HG03342 (cell line): ENCODE data around the gene ACYP2.

Experiments
- ATAC-seq: cut with Tn5 transposase; IDR thresholded peaks from one replicate; pipeline ENCODE4 v1.9.1; 2021; ENCODE audit warnings: mild to moderate bottlenecking, moderate library complexity; ENCODE audit not compliant: unreplicated experiment

ACYP2 gene

GRCh38 chr2:54149638-54150441 lies 34.4 kb downstream of the ACYP2 start:
- no peak for ATAC-seq

GRCh38 chr2:54158311-54158710 lies 42.9 kb downstream of the ACYP2 start:
- ATAC-seq: no peak

DNA sequence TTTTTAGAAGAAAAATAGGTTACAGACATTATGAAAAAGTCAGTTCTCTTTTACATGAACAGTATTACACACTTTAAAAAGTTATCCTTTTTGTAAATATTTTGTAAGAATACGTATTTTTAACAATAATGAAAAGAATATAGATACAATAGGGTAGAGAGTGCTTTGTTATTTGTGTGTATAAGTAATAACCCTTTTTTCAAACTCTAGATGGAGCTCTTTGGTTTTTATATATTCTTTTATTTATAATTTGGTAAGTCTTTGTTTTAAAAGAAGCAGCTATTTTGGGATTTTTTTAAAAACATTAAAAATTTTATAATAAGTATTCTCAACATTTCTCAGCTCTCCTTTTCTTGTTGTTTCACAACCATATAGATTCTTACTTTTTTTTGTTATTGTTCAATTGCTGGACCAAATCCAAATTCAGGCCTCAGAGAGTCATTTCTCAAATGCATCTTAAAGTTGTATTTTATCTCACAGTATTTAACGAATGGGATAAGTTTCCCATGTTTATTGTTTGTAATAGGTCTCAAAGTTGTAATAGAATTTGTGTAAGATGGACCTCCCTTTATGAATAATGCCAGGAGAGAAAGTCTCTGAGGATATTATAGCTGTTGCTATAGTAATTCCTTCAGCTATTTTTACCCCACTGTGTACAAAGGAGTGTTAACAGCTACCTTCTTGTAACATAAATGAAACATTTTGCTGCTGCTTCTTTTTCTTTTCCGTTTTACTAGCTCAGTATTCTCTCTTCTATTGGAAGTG lies 46.4 kb downstream of the ACYP2 start:
- no peak for ATAC-seq

GRCh38 chr2:54164106-54164505 lies 48.7 kb downstream of the ACYP2 start:
- ATAC-seq: no peak

GRCh38 chr2:54166121-54166773 lies 50.8 kb downstream of the ACYP2 start:
- no peak for ATAC-seq

DNA sequence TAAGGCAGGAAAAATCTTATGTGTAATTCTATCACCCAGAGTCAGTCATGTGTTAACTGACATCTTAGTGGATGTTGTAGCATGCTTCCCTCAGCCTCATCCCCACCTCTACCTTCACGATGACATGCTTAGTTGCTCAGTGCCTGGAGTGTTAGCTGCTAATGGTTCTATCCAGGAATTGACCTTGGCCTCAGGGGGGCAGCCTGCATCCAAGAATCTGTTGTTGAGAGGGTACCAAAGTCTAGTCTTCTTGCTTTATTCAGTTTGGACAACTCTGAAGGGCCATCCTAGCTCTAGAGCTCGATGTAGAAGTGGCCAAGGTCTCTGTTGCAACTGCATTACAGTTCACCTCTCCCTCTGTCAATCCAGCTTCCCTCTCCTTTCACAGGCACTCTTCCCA lies 61.2 kb downstream of the ACYP2 start:
- no peak for ATAC-seq

- no peak for ATAC-seq
Measured at GRCh38 chr2:54183281-54183680, 67.9 kb downstream of the ACYP2 start.

DNA sequence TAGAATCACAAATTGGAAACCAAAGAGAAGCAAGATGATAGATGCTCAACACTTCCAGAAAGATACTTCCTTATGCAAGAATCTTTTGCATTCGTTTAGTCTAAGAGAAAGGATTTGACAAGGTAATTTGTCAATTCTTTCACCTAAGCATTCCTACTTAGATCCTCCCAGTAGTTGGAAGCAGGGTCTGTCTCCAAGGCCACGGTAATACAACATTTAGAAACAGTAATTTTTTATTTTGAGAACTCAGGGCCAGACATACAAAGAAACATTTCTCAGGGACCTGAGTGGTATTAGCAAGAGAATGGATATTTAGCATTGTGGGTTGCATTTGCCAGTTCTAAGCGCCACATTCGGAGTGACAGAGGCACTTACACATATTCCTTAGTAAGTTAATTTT lies 68.6 kb downstream of the ACYP2 start:
- no peak for ATAC-seq

DNA sequence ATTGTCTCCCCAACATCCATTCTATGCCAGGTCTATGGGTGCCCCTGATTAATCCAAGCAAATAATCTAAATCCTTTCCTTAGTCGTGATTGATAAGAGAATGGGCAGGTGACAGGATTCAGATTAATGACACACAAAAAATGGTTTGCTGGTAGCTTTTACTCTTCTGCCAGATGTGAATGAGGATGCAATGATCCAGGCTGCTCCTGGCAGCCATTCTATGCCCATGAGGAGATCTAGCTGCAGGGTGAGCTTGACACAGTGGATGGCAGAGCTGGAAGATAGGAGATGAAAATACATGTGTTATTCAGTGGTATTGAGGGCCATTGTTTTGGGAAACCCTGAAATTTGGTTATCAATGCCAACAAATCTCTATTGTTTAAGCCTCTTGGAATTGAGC lies 69.7 kb downstream of the ACYP2 start:
- ATAC-seq: no peak

- ATAC-seq: no peak
Measured at GRCh38 chr2:54187331-54187730, 71.9 kb downstream of the ACYP2 start.

DNA sequence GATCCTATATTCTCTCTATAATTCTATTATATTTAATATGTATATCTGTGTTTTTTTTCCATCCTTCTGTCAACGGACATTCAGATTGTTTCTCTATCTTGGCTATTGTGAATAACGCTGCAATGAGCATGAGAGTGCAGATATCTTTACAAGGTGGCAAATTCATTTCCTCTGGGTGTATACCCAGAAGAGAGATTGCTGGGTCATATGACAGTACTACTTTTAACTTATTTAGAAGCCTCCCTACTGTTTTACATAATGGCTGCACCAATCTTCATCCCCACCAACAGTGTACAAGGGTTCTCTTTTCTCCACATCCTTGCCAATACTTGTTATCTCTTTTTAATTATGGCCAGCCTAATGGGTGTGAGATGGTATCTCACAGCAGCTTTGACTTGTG lies 74.1 kb downstream of the ACYP2 start:
- ATAC-seq: no peak

GRCh38 chr2:54191361-54192135 lies 76.1 kb downstream of the ACYP2 start:
- ATAC-seq: no peak

DNA sequence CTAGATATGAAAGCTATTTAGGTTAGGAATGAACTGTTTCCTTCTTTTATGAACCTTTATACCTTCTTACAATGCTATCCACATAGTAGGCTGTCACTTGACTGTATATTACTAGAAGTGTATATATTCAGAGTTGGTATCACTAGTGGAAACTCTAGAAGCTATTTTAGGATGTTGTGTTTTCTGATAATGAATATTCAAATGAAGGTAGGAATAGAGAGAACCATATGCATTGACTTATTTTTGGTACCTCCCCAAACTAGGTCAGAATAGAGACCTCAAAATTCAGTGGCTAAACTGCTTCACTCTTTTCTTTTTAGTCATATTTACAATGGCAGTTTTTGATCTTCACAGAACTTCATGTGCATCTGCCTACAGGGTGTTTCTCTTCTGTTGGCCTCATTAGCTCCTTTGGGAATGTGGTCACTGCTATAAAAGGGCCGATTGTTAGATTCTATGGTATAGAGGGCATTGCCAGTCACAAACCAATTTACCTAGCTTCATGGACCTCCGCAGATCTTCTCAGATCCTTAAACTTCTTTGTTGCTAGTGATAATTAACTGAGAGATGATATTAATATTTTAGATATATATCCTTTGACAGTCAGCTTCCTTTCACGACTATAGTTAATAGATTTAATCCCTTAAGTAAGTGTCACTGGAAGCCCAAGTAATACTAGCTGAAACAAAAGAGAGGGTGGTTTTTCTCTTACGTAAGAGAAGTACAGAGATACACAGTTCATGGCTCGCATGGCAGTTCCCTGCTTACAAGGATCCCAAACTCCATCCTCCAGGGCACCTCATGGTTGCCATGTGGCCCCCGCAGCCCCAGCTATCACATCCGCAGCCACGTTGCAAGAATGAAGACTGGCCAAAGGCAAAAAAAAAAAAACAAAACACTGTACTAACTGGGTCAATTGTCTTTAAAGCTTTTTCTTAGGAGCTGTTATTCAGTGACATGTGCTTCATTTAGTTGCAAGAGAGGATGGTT lies 79.6 kb downstream of the ACYP2 start:
- no peak for ATAC-seq

DNA sequence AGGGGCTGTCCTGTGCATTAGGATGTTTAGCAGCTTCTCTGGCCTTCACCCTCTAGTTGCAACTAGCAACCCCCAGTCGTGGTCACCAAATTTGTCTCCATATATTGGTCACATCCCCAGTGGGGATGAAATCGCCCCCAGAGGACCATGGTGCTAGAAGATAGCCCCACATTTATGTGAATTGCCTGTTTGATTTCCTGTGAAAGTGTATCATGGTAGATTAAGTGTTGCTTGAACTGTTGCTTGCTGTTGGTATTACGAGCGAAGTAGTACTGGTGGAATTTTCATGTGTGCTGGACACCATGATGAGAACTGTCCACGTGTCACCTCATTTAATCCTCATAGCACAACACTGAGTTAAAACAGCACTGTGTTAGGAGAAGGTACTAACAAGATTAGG lies 81.2 kb downstream of the ACYP2 start:
- ATAC-seq: no peak

DNA sequence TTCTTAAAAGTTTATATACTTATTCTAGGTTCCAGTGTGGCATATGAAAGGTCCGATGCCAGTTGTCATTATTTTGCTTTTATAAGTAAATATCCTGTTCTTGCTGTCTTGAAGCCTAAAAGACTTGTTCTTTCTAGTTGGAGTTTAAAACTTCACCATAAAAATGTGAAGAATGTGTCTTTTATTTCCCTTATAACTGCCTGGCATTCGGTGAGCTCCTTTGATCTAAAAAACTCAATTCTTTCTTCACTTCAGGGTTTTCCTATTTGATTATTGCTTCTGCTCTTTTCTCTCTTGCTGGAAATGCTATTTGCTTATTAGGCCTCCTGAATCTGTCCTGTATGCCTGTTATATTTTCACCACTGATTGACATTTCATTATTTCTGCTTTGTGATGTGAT lies 89.1 kb downstream of the ACYP2 start:
- no peak for ATAC-seq

DNA sequence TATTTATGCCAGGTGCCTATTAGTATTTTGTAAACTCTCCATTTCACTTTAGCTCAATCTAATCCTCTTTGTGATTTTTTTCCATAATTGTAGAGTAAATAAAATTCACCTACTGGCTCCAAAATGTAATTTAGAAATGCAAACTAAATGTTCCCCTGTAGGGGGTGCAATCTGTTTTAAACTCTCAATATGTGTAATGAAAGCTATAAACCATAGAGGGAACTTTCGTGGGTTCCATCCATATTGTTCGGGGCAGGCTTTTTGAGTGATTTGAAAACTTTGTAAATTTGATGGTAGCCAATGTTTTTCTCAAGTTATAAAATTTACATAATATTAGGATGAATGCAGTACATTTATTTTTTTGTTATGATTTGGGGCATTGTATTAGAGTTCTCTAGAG lies 91.2 kb downstream of the ACYP2 start:
- no peak for ATAC-seq

GRCh38 chr2:54207666-54208195 lies 92.3 kb downstream of the ACYP2 start:
- no peak for ATAC-seq

DNA sequence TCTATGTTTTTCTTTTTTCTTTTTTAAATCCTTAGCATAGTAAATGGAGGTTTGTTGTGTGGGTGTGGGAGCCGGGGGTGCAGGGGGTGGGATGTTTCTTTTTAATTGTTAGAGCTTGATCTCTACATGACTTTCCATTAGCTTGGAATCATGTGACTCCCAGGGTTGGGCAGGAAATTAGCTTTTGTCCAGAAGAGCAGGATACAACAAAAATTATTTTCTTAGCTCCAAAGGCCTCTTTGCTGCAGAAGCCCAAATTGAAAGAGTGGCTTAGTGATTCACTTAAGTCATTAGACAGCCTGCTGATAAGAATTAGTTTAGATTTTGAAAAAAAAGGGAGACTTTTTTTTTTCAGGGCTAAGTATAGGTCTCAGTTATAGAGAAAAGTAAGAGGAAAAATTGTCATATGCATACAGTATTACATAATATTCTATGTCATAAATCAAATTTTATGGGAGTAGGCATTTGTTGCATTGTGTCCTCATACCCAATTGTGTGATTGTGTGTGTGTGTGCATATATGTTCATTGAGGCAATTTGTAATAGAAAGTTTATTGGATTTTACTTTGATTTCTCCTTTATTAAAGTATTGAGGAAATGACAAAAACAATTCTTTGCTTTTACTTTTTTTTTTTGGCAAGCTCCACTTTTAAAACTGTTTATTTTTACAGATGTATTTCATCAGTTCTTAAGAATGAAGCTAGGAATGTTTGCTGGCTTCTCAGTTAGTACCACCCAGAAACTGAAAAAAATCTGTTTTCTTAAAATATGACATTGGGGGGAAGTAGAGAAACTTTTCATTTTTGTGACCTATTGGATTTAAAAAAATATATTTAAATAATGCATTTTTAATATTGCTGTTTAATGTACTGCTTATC lies 93.2 kb downstream of the ACYP2 start:
- ATAC-seq: no peak

DNA sequence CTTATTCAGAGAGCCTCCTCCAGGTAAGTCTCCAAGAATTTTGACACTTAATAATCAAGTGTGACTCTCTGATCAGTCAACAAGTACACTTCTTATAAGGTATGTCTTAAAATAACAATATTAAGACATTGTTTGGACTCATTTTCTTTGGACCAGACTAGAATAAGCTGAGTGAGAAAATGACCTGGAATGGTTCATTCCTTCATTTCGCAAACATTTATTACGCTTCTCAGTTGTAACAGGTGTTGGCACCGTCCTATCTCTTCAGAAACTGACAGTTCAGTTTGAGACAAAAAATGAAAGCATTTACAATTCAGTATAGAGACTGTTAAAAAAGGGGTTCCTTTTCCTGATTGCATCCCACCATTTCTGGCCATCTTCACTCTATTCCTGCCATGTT lies 94.0 kb downstream of the ACYP2 start:
- ATAC-seq: no peak
